ENCODE measurements around the gene SSR2.
A peak's percentile ranks its signal among the peaks of the same experiment; 100 is the strongest.

Gene SSR2

DNA sequence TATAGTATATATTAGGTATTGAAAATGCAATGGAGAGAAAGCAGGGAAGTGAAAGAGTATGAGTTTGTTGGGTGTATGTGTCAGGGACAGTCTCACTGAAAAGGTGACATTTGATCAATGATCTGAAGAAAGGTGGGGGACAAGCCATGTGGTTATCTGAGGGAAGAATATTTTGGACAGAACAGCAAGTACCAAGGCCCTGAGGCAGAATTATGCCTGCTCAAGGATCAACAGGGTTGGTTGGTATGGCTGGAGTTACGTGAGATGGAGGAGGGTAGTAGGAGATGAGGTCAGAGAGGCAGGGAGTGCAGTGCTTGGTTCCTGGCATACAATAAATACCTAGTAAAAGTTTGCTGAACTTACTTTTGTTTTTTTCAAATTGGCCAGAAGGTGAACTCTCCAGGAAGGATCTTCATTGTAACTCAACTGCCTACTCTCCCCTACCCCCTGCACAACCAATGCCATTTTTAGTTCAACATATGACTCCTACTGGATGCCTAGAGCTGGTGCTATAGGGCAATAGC lies 35.6 kb upstream of the SSR2 start:
- H3K4me3 ChIP-seq (replicated peaks; ENCODE audit: low read depth, low read length) = no peak overlapping the region
- TF ChIP-seq, protein P1, sequence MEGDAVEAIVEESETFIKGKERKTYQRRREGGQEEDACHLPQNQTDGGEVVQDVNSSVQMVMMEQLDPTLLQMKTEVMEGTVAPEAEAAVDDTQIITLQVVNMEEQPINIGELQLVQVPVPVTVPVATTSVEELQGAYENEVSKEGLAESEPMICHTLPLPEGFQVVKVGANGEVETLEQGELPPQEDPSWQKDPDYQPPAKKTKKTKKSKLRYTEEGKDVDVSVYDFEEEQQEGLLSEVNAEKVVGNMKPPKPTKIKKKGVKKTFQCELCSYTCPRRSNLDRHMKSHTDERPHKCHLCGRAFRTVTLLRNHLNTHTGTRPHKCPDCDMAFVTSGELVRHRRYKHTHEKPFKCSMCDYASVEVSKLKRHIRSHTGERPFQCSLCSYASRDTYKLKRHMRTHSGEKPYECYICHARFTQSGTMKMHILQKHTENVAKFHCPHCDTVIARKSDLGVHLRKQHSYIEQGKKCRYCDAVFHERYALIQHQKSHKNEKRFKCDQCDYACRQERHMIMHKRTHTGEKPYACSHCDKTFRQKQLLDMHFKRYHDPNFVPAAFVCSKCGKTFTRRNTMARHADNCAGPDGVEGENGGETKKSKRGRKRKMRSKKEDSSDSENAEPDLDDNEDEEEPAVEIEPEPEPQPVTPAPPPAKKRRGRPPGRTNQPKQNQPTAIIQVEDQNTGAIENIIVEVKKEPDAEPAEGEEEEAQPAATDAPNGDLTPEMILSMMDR (IDR thresholded peaks at IDR 0.05; ENCODE audit: insufficient read depth, low read length, poor library complexity, severe bottlenecking) = no peak

DNA sequence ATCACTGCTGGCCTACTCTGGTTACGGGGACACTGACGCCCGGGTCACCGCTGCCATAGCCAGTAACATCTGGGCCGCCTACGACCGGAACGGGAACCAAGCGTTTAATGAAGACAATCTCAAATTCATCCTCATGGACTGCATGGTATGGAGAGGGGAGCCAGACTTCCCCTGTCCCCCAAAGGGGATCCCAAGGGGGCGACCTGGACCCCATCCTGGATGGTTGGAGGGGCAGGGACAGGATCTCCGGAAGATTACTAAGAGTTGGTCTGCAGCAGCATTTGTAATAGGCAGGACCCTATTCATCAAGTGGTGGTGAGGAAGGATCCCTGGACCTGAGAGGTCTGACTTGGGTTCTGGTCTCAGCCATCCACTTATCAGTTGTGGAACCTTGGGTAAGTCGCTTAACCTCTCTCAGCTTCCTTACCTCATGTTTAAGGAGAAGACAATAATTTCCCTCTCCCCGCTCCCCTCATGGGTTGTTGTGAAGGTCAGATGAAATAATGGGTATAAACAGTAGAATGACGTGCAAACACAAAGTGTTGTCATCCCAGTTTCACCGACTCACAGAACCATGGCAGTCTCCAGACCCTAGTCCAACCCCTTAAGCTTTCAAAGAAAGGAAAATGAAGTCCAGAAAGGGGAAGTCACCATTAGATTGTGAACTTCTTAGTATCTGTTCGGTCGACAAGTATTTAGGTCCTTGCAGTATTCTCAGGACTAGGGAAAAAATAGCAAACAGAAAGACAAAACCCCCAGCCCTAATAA lies 34.7 kb upstream of the SSR2 start:
- Histone ChIP-seq H3K36me3 (ENCODE audit: control insufficient read depth, insufficient read depth, low read length) (peaks cover 4% of the 10 kb centered on the region), H3K27me3 (replicated peaks; ENCODE audit: control insufficient read depth, insufficient read depth, low read length) (no peaks in the 10 kb centered on the region), H3K4me3 (replicated peaks; ENCODE audit: low read depth, low read length) (peak overlapping the region; percentile 99)
- TF ChIP-seq, protein P1 (IDR thresholded peaks at IDR 0.05; ENCODE audit: insufficient read depth, low read length, poor library complexity, severe bottlenecking) = no peak
- peak; percentile 17 for DNase-seq (ENCODE audit: extremely low read depth, insufficient read length)

More for the DNA sequence above, 35.6 kb upstream of the SSR2 start:
- Histone ChIP-seq H3K36me3 (ENCODE audit: control insufficient read depth, insufficient read depth, low read length) (peaks cover 2% of the 10 kb centered on the region), H3K27me3 (replicated peaks; ENCODE audit: control insufficient read depth, insufficient read depth, low read length) (no peaks in the 10 kb centered on the region)
- DNase-seq (ENCODE audit: extremely low read depth, insufficient read length) = no peak

DNA sequence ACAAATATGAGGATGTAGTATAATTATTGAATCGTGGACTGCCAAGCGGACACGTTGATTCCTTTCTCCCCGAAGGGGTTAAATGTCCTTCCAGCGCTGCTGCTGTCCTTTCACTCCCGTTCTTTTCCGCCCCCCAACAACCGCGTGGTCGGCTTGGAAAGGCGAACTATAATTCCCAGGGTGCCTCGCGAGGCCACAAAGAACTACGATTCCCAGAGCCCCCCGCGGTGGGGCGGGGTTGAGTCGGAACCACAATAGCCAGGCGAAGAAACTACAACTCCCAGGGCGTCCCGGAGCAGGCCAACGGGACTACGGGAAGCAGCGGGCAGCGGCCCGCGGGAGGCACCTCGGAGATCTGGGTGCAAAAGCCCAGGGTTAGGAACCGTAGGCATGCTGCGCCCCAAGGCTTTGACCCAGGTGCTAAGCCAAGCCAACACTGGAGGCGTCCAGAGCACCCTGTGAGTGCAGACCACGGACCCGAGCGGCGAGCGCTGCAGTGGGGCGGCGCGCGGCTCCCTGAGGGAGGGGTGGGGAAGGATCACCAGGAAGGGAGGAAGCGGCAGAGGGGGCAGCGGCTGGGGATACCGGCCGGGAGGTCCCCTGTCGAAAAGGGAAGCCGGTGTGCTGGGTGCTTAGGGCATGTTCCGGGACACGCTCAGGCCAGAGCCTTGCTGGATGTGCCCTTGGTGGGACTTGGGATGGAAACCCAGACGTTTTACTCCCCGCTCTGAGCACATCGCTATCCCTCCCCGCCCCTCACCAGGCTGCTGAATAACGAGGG lies 33.9 kb upstream of the SSR2 start, which contains the start of gene LAMTOR2:
TSS of gene LAMTOR2 (plus strand) at position 283 of the 781 bp plus-strand sequence. CDS start at position 391, 108 bp downstream.
- peaks cover 6% of the 10 kb centered on the region for H3K36me3 ChIP-seq (ENCODE audit: control insufficient read depth, insufficient read depth, low read length)
- no peaks in the 10 kb centered on the region for H3K27me3 ChIP-seq (replicated peaks; ENCODE audit: control insufficient read depth, insufficient read depth, low read length)
- TF ChIP-seq, protein P1 (IDR thresholded peaks at IDR 0.05; ENCODE audit: insufficient read depth, low read length, poor library complexity, severe bottlenecking) = peak; percentile 1
- DNase-seq (ENCODE audit: extremely low read depth, insufficient read length) = peak; percentile 92
- peak within 1 kb of the TSS; percentile 99 for H3K4me3 ChIP-seq (replicated peaks; ENCODE audit: low read depth, low read length)

DNA sequence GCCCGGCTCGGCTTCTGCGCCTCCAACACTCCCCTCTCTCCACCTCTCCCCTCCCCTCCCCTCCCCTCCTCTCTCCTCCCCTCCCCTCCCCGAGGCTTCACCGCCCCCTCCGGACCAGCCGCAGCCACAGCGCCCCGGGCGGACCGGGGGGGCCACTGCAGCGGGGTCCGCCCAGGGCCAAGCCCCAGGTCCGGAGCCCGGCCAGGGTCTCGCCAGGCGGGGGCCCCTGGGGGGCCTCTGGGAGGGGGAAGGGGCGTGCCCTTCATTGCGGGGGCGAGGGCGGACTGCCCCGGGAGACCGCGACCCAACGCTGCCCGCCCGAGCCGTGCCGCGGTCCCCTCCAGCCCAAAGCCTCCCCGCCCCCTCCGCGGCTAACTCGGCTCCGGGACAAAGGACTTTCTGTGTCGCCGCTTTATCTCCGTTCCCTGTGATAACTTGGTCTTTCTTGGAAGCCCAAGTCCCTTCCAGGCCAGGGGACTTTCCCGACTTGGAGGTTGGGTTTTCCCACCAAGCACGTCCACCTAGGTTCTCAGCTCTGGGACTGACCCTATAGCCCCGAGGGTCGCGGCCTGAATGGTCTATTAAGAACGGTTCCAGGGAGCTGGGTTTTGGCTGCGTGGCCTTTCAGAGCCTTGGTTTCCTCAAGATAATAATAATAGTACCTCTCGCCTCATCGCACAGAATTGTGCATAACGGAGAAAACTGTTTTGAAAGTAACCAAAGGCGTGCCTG lies 33.2 kb upstream of the SSR2 start, which contains the start of gene UBQLN4:
TSS of gene UBQLN4 (minus strand) at position 31 of the 732 bp plus-strand sequence. CDS start 97 bp downstream, outside the sequence.
- peak; percentile 87 for DNase-seq (ENCODE audit: extremely low read depth, insufficient read length)
- peaks cover 8% of the 10 kb centered on the region for H3K36me3 ChIP-seq (ENCODE audit: control insufficient read depth, insufficient read depth, low read length)
- no peaks in the 10 kb centered on the region for H3K27me3 ChIP-seq (replicated peaks; ENCODE audit: control insufficient read depth, insufficient read depth, low read length)
- H3K4me3 ChIP-seq (replicated peaks; ENCODE audit: low read depth, low read length) = peak within 1 kb of the TSS; percentile 99
- TF ChIP-seq, protein P1 (IDR thresholded peaks at IDR 0.05; ENCODE audit: insufficient read depth, low read length, poor library complexity, severe bottlenecking) = peak; percentile 46
